OCI-LY7 (cell line): ENCODE data around the gene SGMS1. TPM values are rescaled to one million over a fixed set of nuclear protein-coding genes. Genes with fewer than 3 reads are reported as not detected.

Experiments used
- BruUV-seq: library from RNA; stranded (reverse); fragments of 400-500 nt; replicated peaks from 2 replicates; lab custom pipeline; 2021; lab: Mats Ljungman, UMichigan
- CTCF ChIA-PET: fragments of 300-600 bp; sonication (Branson Sonifier 250); formaldehyde crosslinking; loops from one replicate; lab custom pipeline; 2022; ENCODE audit warnings: antibody characterized with exemption; ENCODE audit not compliant: unreplicated experiment; lab: Charles Lee
- POLR2A ChIA-PET: fragments of 300-600 bp; sonication (Branson Sonifier 250); formaldehyde crosslinking; loops from one replicate; lab custom pipeline; 2022; ENCODE audit warnings: antibody characterized with exemption; lab: Charles Lee
- DNase-seq: peaks from one replicate; pipeline ENCODE4 v3.0.0-alpha.2; 2015; ENCODE audit warnings: low spot score
- H2AFZ ChIP-seq: fragments of 200-600 bp; sonication (generic), shearing (Covaris generic); 2 replicates; pipeline ENCODE4 v1.6.1; 2014; ENCODE audit warnings: mild to moderate bottlenecking, antibody characterized with exemption, low read length, moderate library complexity
- H3K27ac ChIP-seq: fragments of 200-600 bp; sonication (generic); 2 replicates; pipeline ENCODE4 v1.5.1; 2014; ENCODE audit warnings: mixed run types, low read depth, mild to moderate bottlenecking, moderate library complexity, low read length, inconsistent platforms; ENCODE audit not compliant: poor library complexity, severe bottlenecking
- H3K36me3 ChIP-seq: fragments of 200-600 bp; sonication (generic); 2 replicates; pipeline ENCODE4 v1.6.1; 2014; ENCODE audit warnings: mild to moderate bottlenecking, antibody characterized with exemption, low read length, moderate library complexity, mixed read lengths; ENCODE audit not compliant: insufficient read depth
- H3K4me1 ChIP-seq: fragments of 200-600 bp; sonication (generic); 2 replicates; pipeline ENCODE4 v1.5.1; 2014; ENCODE audit warnings: mild to moderate bottlenecking, low read length; ENCODE audit not compliant: insufficient read depth, poor library complexity, severe bottlenecking
- H3K4me2 ChIP-seq: fragments of 200-600 bp; sonication (generic); 2 replicates; pipeline ENCODE4 v1.6.1; 2014; ENCODE audit warnings: mild to moderate bottlenecking, low read length
- H3K4me3 ChIP-seq: fragments of 200-600 bp; sonication (generic); 2 replicates; pipeline ENCODE4 v1.5.1; 2014; ENCODE audit warnings: mild to moderate bottlenecking, low read depth, low read length; ENCODE audit not compliant: poor library complexity, severe bottlenecking
- H3K79me2 ChIP-seq: fragments of 200-600 bp; sonication (generic); 2 replicates; pipeline ENCODE4 v1.6.1; 2016; ENCODE audit warnings: low read depth, mild to moderate bottlenecking, low read length, moderate library complexity, mixed read lengths; ENCODE audit not compliant: insufficient read depth
- H3K9me2 ChIP-seq: fragments of 200-600 bp; sonication (generic); 2 replicates; pipeline ENCODE4 v1.6.1; 2016; ENCODE audit warnings: mild to moderate bottlenecking, low read length, mixed read lengths; ENCODE audit not compliant: insufficient read depth
- H3K9me3 ChIP-seq: fragments of 200-600 bp; sonication (generic); 2 replicates; pipeline ENCODE4 v1.6.1; 2014; ENCODE audit warnings: mild to moderate bottlenecking, mixed run types, low read length, mixed read lengths
- H4K20me1 ChIP-seq: fragments of 200-600 bp; sonication (generic); 2 replicates; pipeline ENCODE4 v1.6.1; 2014; ENCODE audit warnings: mild to moderate bottlenecking, antibody characterized with exemption, low read length, moderate library complexity, mixed read lengths; ENCODE audit not compliant: insufficient read depth
- CTCF ChIP-seq: fragments of 200-600 bp; sonication (generic); conservative IDR thresholded peaks from 2 replicates; pipeline ENCODE4 v1.5.1; 2014; ENCODE audit warnings: mild to moderate bottlenecking, antibody characterized with exemption, low read length, moderate library complexity, mixed read lengths
- EZH2phosphoT487 ChIP-seq: fragments of 200-600 bp; sonication (generic); IDR thresholded peaks from 2 replicates; pipeline ENCODE4 v1.6.1; 2018; ENCODE audit warnings: low read depth, borderline replicate concordance, mild to moderate bottlenecking, mixed run types, antibody characterized with exemption, low read length, moderate library complexity, mixed read lengths
- intact Hi-C: fragments of 100-400 bp; cut with micrococcal nuclease; formaldehyde crosslinking; loops from one replicate; pipeline ENCODE4 v1.10.0; 2022; ENCODE audit not compliant: unreplicated experiment
- total RNA-seq, 2 experiments: library from RNA; depleted of rRNA in 1 of 2; stranded (reverse); fragments of >200 nt in 1 of 2; shearing (Covaris generic) in 1 of 2; gene quantifications; 2 replicates each; pipeline ENCODE4 v1.2.3, GENCODE V29; 2014 to 2022

The SGMS1 gene
- total RNA-seq, 2 experiments from 2014 or later = 45.4 to 57.5 TPM

- H3K9me3 ChIP-seq = no peaks in the 10 kb centered on the region
- no peaks in the 10 kb centered on the region for H4K20me1 ChIP-seq
- TF ChIP-seq CTCF = no peak
- no peak for TF ChIP-seq EZH2phosphoT487
- H3K4me1 ChIP-seq = peaks cover 5% of the 10 kb centered on the region
- CTCF ChIA-PET = no interaction called here
- DNase-seq = no peak
- POLR2A ChIA-PET = interaction anchor here (0.6 kb wide), 1 partner anchor 109 kb away, joined by 3 read pairs; no protein-coding TSS in a partner anchor
- H3K79me2 ChIP-seq = no peaks in the 10 kb centered on the region
- intact Hi-C loops = no loop called here
- no peak overlapping the region for H3K4me2 ChIP-seq
- no peak overlapping the region for H3K4me3 ChIP-seq
- no TSS peak for BruUV-seq
- no peak overlapping the region for H2AFZ ChIP-seq
- no peaks in the 10 kb centered on the region for H3K9me2 ChIP-seq
- H3K36me3 ChIP-seq = no peaks in the 10 kb centered on the region
- H3K27ac ChIP-seq = no peak overlapping the region
Observed at GRCh38 chr10:50515420-50515819, 108.3 kb downstream of the SGMS1 start.

- DNase-seq = no peak
- no peaks in the 10 kb centered on the region for H3K36me3 ChIP-seq
- H3K4me3 ChIP-seq = no peak overlapping the region
- no peak overlapping the region for H3K27ac ChIP-seq
- no peak overlapping the region for H3K4me2 ChIP-seq
- no peaks in the 10 kb centered on the region for H4K20me1 ChIP-seq
- CTCF ChIA-PET = no interaction called here
- intact Hi-C loops = no loop called here
- H2AFZ ChIP-seq = no peak overlapping the region
- no peaks in the 10 kb centered on the region for H3K9me3 ChIP-seq
- peaks cover 5% of the 10 kb centered on the region for H3K4me1 ChIP-seq
- H3K79me2 ChIP-seq = no peaks in the 10 kb centered on the region
- POLR2A ChIA-PET = interaction anchor here (0.7 kb wide), 1 partner anchor 16 kb away, joined by 3 read pairs; no protein-coding TSS in a partner anchor
- BruUV-seq = no TSS peak
- 0 out of 2 replicates have a peak, but pooled peaks cover 2% of the 10 kb centered on the region for H3K9me2 ChIP-seq
- TF ChIP-seq EZH2phosphoT487 (no peak), CTCF (no peak)
Observed at GRCh38 chr10:50514995-50515394, 108.8 kb downstream of the SGMS1 start.

- H3K4me1 ChIP-seq = peaks cover 5% of the 10 kb centered on the region
- BruUV-seq = no TSS peak
- H3K36me3 ChIP-seq = no peaks in the 10 kb centered on the region
- 0 out of 2 replicates have a peak, but pooled peaks cover 3% of the 10 kb centered on the region for H3K9me2 ChIP-seq
- no peak overlapping the region for H2AFZ ChIP-seq
- intact Hi-C loops = no loop called here
- H3K4me2 ChIP-seq = no peak overlapping the region
- no peak overlapping the region for H3K27ac ChIP-seq
- no peak overlapping the region for H3K4me3 ChIP-seq
- no peak for DNase-seq
- H4K20me1 ChIP-seq = no peaks in the 10 kb centered on the region
- no peaks in the 10 kb centered on the region for H3K9me3 ChIP-seq
- ChIA-PET CTCF (interaction anchor here (1.0 kb wide), 1 partner anchor 8 kb away, joined by 3 read pairs; no protein-coding TSS in a partner anchor), POLR2A (interaction anchor here (0.7 to 2.2 kb wide), 6 partner anchors 10 to 60 kb away, joined by 3 to 11 read pairs (median 4); no protein-coding TSS in a partner anchor)
- H3K79me2 ChIP-seq = no peaks in the 10 kb centered on the region
- TF ChIP-seq EZH2phosphoT487 = no peak
- TF ChIP-seq CTCF = no peak
Observed at GRCh38 chr10:50513956-50514355, 109.8 kb downstream of the SGMS1 start.
